GM15510 (cell line): ENCODE data around the gene ZMYM5.

Experiments used
- POLR2A ChIP-seq: IDR thresholded peaks from 3 replicates; pipeline ENCODE4 v1.6.1; 2011; ENCODE audit warnings: borderline replicate concordance; ENCODE audit not compliant: insufficient read length; ENCODE audit errors: extremely low read depth

ZMYM5 gene

GRCh38 chr13:19836472-19836871 is 27.0 kb downstream of the ZMYM5 start:
- TF ChIP-seq POLR2A: no peak

- no peak for TF ChIP-seq POLR2A
Observed at GRCh38 chr13:19834704-19835103, 28.7 kb downstream of the ZMYM5 start.

GRCh38 chr13:19822673-19823072 is 40.8 kb downstream of the ZMYM5 start:
- TF ChIP-seq POLR2A: no peak

GRCh38 chr13:19818223-19818842 is 45.1 kb downstream of the ZMYM5 start:
- no peak for TF ChIP-seq POLR2A

GRCh38 chr13:19817510-19818158 is 45.8 kb downstream of the ZMYM5 start:
- TF ChIP-seq POLR2A: no peak

GRCh38 chr13:19817106-19817505 is 46.3 kb downstream of the ZMYM5 start:
- no peak for TF ChIP-seq POLR2A

- TF ChIP-seq POLR2A: no peak
Observed at GRCh38 chr13:19810996-19811881, 52.2 kb downstream of the ZMYM5 start.

GRCh38 chr13:19810151-19810550 is 53.3 kb downstream of the ZMYM5 start:
- TF ChIP-seq POLR2A: no peak

- no peak for TF ChIP-seq POLR2A
Observed at GRCh38 chr13:19805765-19806164, 57.7 kb downstream of the ZMYM5 start.

GRCh38 chr13:19795956-19796355 is 67.5 kb downstream of the ZMYM5 start:
- TF ChIP-seq POLR2A: no peak

- no peak for TF ChIP-seq POLR2A
Observed at GRCh38 chr13:19794631-19795030, 68.8 kb downstream of the ZMYM5 start.

GRCh38 chr13:19791953-19792537 is 71.4 kb downstream of the ZMYM5 start:
- no peak for TF ChIP-seq POLR2A

- TF ChIP-seq POLR2A: peak; percentile 89
Observed at GRCh38 chr13:19782727-19783682, 80.4 kb downstream of the ZMYM5 start, which contains the start of gene PSPC1. Gene PSPC1, minus strand, starts transcription at chr13:19782945. Its CDS starts 188 bp downstream, at chr13:19782757.

GRCh38 chr13:19782049-19782726 is 81.3 kb downstream of the ZMYM5 start:
- TF ChIP-seq POLR2A: peak; percentile 46

- no peak for TF ChIP-seq POLR2A
Observed at GRCh38 chr13:19781526-19781925, 81.9 kb downstream of the ZMYM5 start.
